HEK293 (cell line): Measurements from ENCODE around the gene WDR88.

Experiments
- CTCF ChIA-PET: fragments of 350-600 bp; formaldehyde crosslinking; extraction: SDS; loops from one replicate; lab custom pipeline; 2021; ENCODE audit warnings: antibody characterized with exemption; lab: Yijun Ruan, JAX
- POLR2A ChIA-PET: fragments of 300-600 bp; formaldehyde crosslinking; extraction: SDS; loops from one replicate; lab custom pipeline; 2020; ENCODE audit warnings: antibody characterized with exemption, inconsistent platforms; lab: Yijun Ruan, JAX
- H3K27ac ChIP-seq: fragments of 200-500 bp; sonication (Bioruptor generic); 2 replicates; pipeline ENCODE4 v1.5.1; 2014; ENCODE audit warnings: low read depth, low read length, control low read depth, inconsistent platforms; ENCODE audit errors: extremely low read depth
- H3K36me3 ChIP-seq, 2 experiments: fragments of 200-500 bp in 1 of 2; sonication (Bioruptor generic) in 1 of 2; 1 replicate in 1 of 2; 2 replicates in 1 of 2; pipeline ENCODE4 v1.5.1; 2014 to 2017; ENCODE audit warnings: inconsistent platforms in 2 of 2, low read length in 2 of 2; ENCODE audit not compliant: control insufficient read depth in 2 of 2, insufficient read depth in 1 of 2
- H3K4me1 ChIP-seq: fragments of 200-500 bp; sonication (Bioruptor generic); 2 replicates; pipeline ENCODE4 v1.5.1; 2014; ENCODE audit warnings: mild to moderate bottlenecking, low read length, inconsistent platforms; ENCODE audit not compliant: control insufficient read depth, insufficient read depth
- H3K4me3 ChIP-seq: 2 replicates; pipeline ENCODE4 v1.5.1; 2011; ENCODE audit warnings: low read depth, mild to moderate bottlenecking, control low read depth, low read length, moderate library complexity
- H3K9me3 ChIP-seq: fragments of 200-500 bp; sonication (Bioruptor generic); 2 replicates; pipeline ENCODE4 v1.5.1; 2014; ENCODE audit warnings: low read depth, low read length, inconsistent platforms; ENCODE audit not compliant: control insufficient read depth, insufficient read depth
- GLIS1 ChIP-seq: fragments of 450-650 bp; formaldehyde crosslinking; IDR thresholded peaks from 2 replicates; pipeline ENCODE4 v1.5.1; 2016; ENCODE audit warnings: missing biosample characterization, missing genetic modification characterization
- INSM2 ChIP-seq: fragments of 450-650 bp; formaldehyde crosslinking; IDR thresholded peaks from 2 replicates; pipeline ENCODE4 v1.5.1; 2016; ENCODE audit warnings: missing biosample characterization, missing genetic modification characterization
- KLF9 ChIP-seq: fragments of 450-650 bp; formaldehyde crosslinking; IDR thresholded peaks from 2 replicates; pipeline ENCODE4 v1.5.1; 2016; ENCODE audit warnings: missing biosample characterization, missing genetic modification characterization, low read depth
- RBAK ChIP-seq: fragments of 450-650 bp; formaldehyde crosslinking; IDR thresholded peaks from 2 replicates; pipeline ENCODE4 v1.5.1; 2016; ENCODE audit warnings: missing biosample characterization, missing genetic modification characterization
- SCRT1 ChIP-seq: fragments of 450-650 bp; formaldehyde crosslinking; IDR thresholded peaks from 2 replicates; pipeline ENCODE4 v1.5.1; 2016; ENCODE audit warnings: missing biosample characterization, missing genetic modification characterization, borderline replicate concordance
- ZBTB17 ChIP-seq: fragments of 450-650 bp; formaldehyde crosslinking; IDR thresholded peaks from 2 replicates; pipeline ENCODE4 v1.5.1; 2016; ENCODE audit warnings: missing biosample characterization, missing genetic modification characterization
- ZIC2 ChIP-seq: fragments of 450-650 bp; formaldehyde crosslinking; IDR thresholded peaks from 2 replicates; pipeline ENCODE4 v1.5.1; 2016; ENCODE audit warnings: missing biosample characterization, missing genetic modification characterization
- ZNF274 ChIP-seq, 2 experiments: fragments of 200-500 bp in 1 of 2; fragments of 450-650 bp in 1 of 2; sonication (Bioruptor generic) in 1 of 2; formaldehyde crosslinking in 1 of 2; IDR thresholded peaks; 2 replicates each; pipeline versions ENCODE4 v1.5.1 to v1.6.1; 2014 to 2016; ENCODE audit warnings: borderline replicate concordance in 1 of 2, inconsistent platforms in 1 of 2, low read length in 1 of 2, missing biosample characterization in 1 of 2, missing genetic modification characterization in 1 of 2
- ZNF335 ChIP-seq: fragments of 450-650 bp; formaldehyde crosslinking; conservative IDR thresholded peaks from 2 replicates; pipeline ENCODE4 v1.5.1; 2016; ENCODE audit warnings: missing biosample characterization, missing genetic modification characterization
- ZNF530 ChIP-seq: fragments of 450-650 bp; formaldehyde crosslinking; IDR thresholded peaks from 2 replicates; pipeline ENCODE4 v1.5.1; 2016; ENCODE audit warnings: low read depth, missing biosample characterization, missing genetic modification characterization
- ZNF585B ChIP-seq: fragments of 450-650 bp; formaldehyde crosslinking; IDR thresholded peaks from 2 replicates; pipeline ENCODE4 v1.5.1; 2016; ENCODE audit warnings: missing biosample characterization, missing genetic modification characterization
- ZNF629 ChIP-seq: fragments of 450-650 bp; formaldehyde crosslinking; IDR thresholded peaks from 2 replicates; pipeline ENCODE4 v1.5.1; 2017; ENCODE audit warnings: missing biosample characterization, missing genetic modification characterization
- ZNF76 ChIP-seq: fragments of 450-650 bp; formaldehyde crosslinking; IDR thresholded peaks from 2 replicates; pipeline ENCODE4; 2016; ENCODE audit warnings: low read depth, missing biosample characterization, missing genetic modification characterization, borderline replicate concordance
- ZNF777 ChIP-seq: fragments of 450-650 bp; formaldehyde crosslinking; IDR thresholded peaks from 2 replicates; pipeline ENCODE4 v1.5.1; 2017; ENCODE audit warnings: missing biosample characterization, missing genetic modification characterization, borderline replicate concordance
- ZNF785 ChIP-seq: fragments of 450-650 bp; formaldehyde crosslinking; IDR thresholded peaks from 2 replicates; pipeline ENCODE4 v1.5.1; 2016; ENCODE audit warnings: missing biosample characterization, missing genetic modification characterization
- TF ChIP-seq, protein P1 (sequence below): fragments of 450-650 bp; formaldehyde crosslinking; IDR thresholded peaks from 2 replicates; pipeline ENCODE4 v1.5.1; 2016; ENCODE audit warnings: missing biosample characterization, missing genetic modification characterization
- TF ChIP-seq, protein P2 (sequence below): fragments of 450-650 bp; formaldehyde crosslinking; IDR thresholded peaks from 2 replicates; pipeline ENCODE4 v1.5.1; 2016; ENCODE audit warnings: missing biosample characterization, missing genetic modification characterization
- TF ChIP-seq, protein P3 (sequence below): fragments of 450-650 bp; formaldehyde crosslinking; IDR thresholded peaks from 2 replicates; pipeline ENCODE4 v1.5.1; 2016; ENCODE audit warnings: missing biosample characterization, missing genetic modification characterization

Gene WDR88

GRCh38 chr19:33197591-33198000 lies 65.7 kb downstream of the WDR88 start:
- H3K4me1 ChIP-seq = peaks cover 10% of the 10 kb centered on the region
- H3K36me3 ChIP-seq = peaks cover 31 to 56% of the 10 kb centered on the region in 2 experiments
- CTCF ChIA-PET = interaction anchor here (1.4 to 6.4 kb wide), 5 partner anchors 12 to 208 kb away, joined by 3 to 75 read pairs (median 8); no protein-coding TSS in a partner anchor

GRCh38 chr19:33198169-33198568 lies 66.3 kb downstream of the WDR88 start:
- ChIA-PET POLR2A (interaction anchor here (0.6 to 5.2 kb wide), 2 partner anchors 21 to 149 kb away, joined by 5 to 30 read pairs; no protein-coding TSS in a partner anchor), CTCF (interaction anchor here (0.8 to 6.4 kb wide), 5 partner anchors 12 to 207 kb away, joined by 3 to 75 read pairs (median 3); no protein-coding TSS in a partner anchor)
- Histone ChIP-seq H3K4me3 (no peak overlapping the region), H3K36me3 (peaks cover 36 to 62% of the 10 kb centered on the region in 2 experiments), H3K27ac (0 out of 2 replicates have a peak overlapping the region, but pooled peaks have one; percentile 4), H3K4me1 (peaks cover 10% of the 10 kb centered on the region), H3K9me3 (no peaks in the 10 kb centered on the region)
- TF ChIP-seq, protein P1, sequence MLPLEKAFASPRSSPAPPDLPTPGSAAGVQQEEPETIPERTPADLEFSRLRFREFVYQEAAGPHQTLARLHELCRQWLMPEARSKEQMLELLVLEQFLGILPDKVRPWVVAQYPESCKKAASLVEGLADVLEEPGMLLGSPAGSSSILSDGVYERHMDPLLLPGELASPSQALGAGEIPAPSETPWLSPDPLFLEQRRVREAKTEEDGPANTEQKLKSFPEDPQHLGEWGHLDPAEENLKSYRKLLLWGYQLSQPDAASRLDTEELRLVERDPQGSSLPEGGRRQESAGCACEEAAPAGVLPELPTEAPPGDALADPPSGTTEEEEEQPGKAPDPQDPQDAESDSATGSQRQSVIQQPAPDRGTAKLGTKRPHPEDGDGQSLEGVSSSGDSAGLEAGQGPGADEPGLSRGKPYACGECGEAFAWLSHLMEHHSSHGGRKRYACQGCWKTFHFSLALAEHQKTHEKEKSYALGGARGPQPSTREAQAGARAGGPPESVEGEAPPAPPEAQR (tag by site-specific recombination) = no peak
- TF ChIP-seq INSM2 (tag by site-specific recombination) = no peak
- TF ChIP-seq KLF9 (tag by site-specific recombination) = 0 out of 2 replicates have a peak, but pooled peaks have one; percentile 31
- TF ChIP-seq SCRT1 = no peak
- TF ChIP-seq, protein P2, sequence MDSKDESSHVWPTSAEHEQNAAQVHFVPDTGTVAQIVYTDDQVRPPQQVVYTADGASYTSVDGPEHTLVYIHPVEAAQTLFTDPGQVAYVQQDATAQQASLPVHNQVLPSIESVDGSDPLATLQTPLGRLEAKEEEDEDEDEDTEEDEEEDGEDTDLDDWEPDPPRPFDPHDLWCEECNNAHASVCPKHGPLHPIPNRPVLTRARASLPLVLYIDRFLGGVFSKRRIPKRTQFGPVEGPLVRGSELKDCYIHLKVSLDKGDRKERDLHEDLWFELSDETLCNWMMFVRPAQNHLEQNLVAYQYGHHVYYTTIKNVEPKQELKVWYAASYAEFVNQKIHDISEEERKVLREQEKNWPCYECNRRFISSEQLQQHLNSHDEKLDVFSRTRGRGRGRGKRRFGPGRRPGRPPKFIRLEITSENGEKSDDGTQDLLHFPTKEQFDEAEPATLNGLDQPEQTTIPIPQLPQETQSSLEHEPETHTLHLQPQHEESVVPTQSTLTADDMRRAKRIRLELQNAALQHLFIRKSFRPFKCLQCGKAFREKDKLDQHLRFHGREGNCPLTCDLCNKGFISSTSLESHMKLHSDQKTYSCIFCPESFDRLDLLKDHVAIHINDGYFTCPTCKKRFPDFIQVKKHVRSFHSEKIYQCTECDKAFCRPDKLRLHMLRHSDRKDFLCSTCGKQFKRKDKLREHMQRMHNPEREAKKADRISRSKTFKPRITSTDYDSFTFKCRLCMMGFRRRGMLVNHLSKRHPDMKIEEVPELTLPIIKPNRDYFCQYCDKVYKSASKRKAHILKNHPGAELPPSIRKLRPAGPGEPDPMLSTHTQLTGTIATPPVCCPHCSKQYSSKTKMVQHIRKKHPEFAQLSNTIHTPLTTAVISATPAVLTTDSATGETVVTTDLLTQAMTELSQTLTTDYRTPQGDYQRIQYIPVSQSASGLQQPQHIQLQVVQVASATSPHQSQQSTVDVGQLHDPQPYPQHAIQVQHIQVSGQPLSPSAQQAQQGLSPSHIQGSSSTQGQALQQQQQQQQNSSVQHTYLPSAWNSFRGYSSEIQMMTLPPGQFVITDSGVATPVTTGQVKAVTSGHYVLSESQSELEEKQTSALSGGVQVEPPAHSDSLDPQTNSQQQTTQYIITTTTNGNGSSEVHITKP (tag by site-specific recombination) = no peak
- no peak for TF ChIP-seq ZNF274 (IDR thresholded peaks at IDR 0.05; ENCODE audit: low read length)
- no peak for TF ChIP-seq ZNF274 (tag by site-specific recombination; IDR thresholded peaks at IDR 0.05; ENCODE audit: borderline replicate concordance)

More at GRCh38 chr19:33197591-33198000, 65.7 kb downstream of the WDR88 start:
- H3K27ac ChIP-seq = no peak overlapping the region
- H3K9me3 ChIP-seq = no peaks in the 10 kb centered on the region
- TF ChIP-seq ZNF629 (tag by site-specific recombination) (no peak), GLIS1 (no peak), ZNF585B (tag by site-specific recombination) (no peak), ZIC2 (tag by site-specific recombination) (peak; percentile 76)
- POLR2A ChIA-PET = interaction anchor here (0.6 to 5.2 kb wide), 4 partner anchors 12 to 149 kb away, joined by 5 to 30 read pairs (median 6); no protein-coding TSS in a partner anchor
- no peak overlapping the region for H3K4me3 ChIP-seq

DNA sequence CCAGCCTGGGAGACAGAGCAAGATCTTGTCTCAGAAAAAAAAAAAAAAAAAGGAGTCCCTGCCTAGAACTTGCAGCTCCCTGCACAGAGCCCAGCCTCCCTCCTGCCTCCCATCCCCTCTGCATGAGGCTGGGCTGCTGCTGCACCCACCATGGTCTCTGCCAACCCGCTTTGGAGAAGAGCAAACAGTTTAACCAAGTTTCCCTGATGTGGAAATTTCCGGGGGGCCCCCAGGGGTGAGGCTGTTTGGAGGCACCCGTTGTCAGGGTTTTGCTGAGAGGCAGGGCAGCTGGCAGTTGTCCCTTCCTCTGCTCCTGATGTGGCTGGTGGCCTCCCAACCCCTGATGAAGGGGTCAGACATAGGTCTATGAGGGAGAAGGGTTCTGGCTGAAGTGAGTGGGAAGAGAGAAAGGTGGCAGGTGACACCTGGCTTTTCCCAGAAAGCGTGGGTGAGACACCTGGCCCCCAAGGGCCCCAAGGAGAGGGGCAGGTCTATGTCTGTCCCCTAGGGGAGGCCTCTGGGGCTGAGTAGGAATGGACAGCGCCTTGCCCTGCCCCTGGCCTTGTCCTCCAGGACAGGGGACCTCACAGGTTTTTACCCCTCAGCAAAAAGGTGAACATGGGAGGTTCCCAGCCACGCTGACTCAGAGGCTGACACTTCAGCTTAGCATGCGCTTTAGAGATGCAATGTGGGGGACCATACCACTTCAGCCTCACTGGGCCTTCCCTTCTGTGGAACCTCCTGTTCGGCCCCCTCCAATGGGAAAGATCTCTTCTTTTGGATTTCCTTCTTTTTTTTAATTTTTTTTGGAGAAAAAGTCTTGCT lies 67.7 kb downstream of the WDR88 start:
- CTCF ChIA-PET = interaction anchor here (0.7 to 6.4 kb wide), 3 partner anchors 15 to 308 kb away, joined by 3 to 75 read pairs (median 4); no protein-coding TSS in a partner anchor
- peaks cover 46 to 77% of the 10 kb centered on the region in 2 experiments for H3K36me3 ChIP-seq
- TF ChIP-seq, protein P3, sequence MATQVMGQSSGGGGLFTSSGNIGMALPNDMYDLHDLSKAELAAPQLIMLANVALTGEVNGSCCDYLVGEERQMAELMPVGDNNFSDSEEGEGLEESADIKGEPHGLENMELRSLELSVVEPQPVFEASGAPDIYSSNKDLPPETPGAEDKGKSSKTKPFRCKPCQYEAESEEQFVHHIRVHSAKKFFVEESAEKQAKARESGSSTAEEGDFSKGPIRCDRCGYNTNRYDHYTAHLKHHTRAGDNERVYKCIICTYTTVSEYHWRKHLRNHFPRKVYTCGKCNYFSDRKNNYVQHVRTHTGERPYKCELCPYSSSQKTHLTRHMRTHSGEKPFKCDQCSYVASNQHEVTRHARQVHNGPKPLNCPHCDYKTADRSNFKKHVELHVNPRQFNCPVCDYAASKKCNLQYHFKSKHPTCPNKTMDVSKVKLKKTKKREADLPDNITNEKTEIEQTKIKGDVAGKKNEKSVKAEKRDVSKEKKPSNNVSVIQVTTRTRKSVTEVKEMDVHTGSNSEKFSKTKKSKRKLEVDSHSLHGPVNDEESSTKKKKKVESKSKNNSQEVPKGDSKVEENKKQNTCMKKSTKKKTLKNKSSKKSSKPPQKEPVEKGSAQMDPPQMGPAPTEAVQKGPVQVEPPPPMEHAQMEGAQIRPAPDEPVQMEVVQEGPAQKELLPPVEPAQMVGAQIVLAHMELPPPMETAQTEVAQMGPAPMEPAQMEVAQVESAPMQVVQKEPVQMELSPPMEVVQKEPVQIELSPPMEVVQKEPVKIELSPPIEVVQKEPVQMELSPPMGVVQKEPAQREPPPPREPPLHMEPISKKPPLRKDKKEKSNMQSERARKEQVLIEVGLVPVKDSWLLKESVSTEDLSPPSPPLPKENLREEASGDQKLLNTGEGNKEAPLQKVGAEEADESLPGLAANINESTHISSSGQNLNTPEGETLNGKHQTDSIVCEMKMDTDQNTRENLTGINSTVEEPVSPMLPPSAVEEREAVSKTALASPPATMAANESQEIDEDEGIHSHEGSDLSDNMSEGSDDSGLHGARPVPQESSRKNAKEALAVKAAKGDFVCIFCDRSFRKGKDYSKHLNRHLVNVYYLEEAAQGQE (tag by site-specific recombination) = 0 out of 2 replicates have a peak, but pooled peaks have one; percentile 33
- TF ChIP-seq ZNF530 (tag by site-specific recombination) (no peak), ZNF785 (tag by site-specific recombination) (no peak), ZNF777 (tag by site-specific recombination) (no peak), ZNF335 (no peak), RBAK (tag by site-specific recombination) (no peak), ZBTB17 (peak; percentile 42; the same call in 1 of the 2 replicates), ZNF76 (tag by site-specific recombination) (no peak)

More for the DNA sequence above, 67.7 kb downstream of the WDR88 start:
- no peak overlapping the region for H3K4me3 ChIP-seq
- POLR2A ChIA-PET = interaction anchor here (5.2 kb wide), 1 partner anchor 23 kb away, joined by 30 read pairs; no protein-coding TSS in a partner anchor
- peak overlapping the region; percentile 55; the same call in 1 of the 2 replicates for H3K27ac ChIP-seq
- no peaks in the 10 kb centered on the region for H3K9me3 ChIP-seq
- peaks cover 10% of the 10 kb centered on the region for H3K4me1 ChIP-seq
